Suprapubic skin (tissue), 4 donors: ENCODE results near the gene RBP5. TPM values are rescaled to one million over a fixed set of nuclear protein-coding genes. Genes with fewer than 3 reads are reported as not detected.

Source experiments
- DNase-seq, 2 donors: peaks; one replicate each; pipeline ENCODE4 v3.0.0-alpha.2; 2019; ENCODE audit warnings: low spot score in 2 of 2
- H3K27ac ChIP-seq: fragments of 200-600 bp; sonication (generic); one replicate; pipeline ENCODE4 v1.5.1; 2019
- H3K27me3 ChIP-seq: fragments of 200-600 bp; sonication (generic); one replicate; pipeline ENCODE4 v1.5.1; 2019
- H3K36me3 ChIP-seq: fragments of 200-600 bp; sonication (generic); one replicate; pipeline ENCODE4 v1.5.1; 2019
- H3K4me1 ChIP-seq: fragments of 200-600 bp; sonication (generic); one replicate; pipeline ENCODE4 v1.5.1; 2019
- H3K4me3 ChIP-seq: fragments of 200-600 bp; sonication (generic); one replicate; pipeline ENCODE4 v1.5.1; 2019; ENCODE audit warnings: mild to moderate bottlenecking
- H3K9me3 ChIP-seq: fragments of 200-600 bp; sonication (generic); one replicate; pipeline ENCODE4 v1.5.1; 2019
- EP300 ChIP-seq: sonication (generic); formaldehyde crosslinking; IDR thresholded peaks from one replicate; pipeline ENCODE4 v1.6.1; 2017; ENCODE audit warnings: antibody characterized with exemption
- POLR2A ChIP-seq, 2 donors: fragments of 450-650 bp; IDR thresholded peaks; one replicate each; pipeline ENCODE4 v1.6.1; 2017; ENCODE audit warnings: antibody characterized with exemption in 2 of 2, mild to moderate bottlenecking in 2 of 2, moderate library complexity in 2 of 2
- POLR2AphosphoS5 ChIP-seq, 3 donors: sonication (generic); formaldehyde crosslinking; IDR thresholded peaks; one replicate each; pipeline ENCODE4 v1.6.1; 2017; ENCODE audit warnings: antibody characterized with exemption in 3 of 3
- WGBS: methylation state at CpG from one replicate; pipeline ENCODE4 v1.1.5; 2018; 5-methylcytosine and 5-hydroxymethylcytosine counted together
- total RNA-seq, 4 donors: library from RNA; depleted of rRNA; stranded (reverse); fragments of >200 nt; gene quantifications; one replicate each; pipeline ENCODE4 v1.1.0, GENCODE V29; 2016
- TF ChIP-seq, protein P1 (sequence below), 2 donors: fragments of 200-600 bp in 1 of 2; fragments of 450-650 bp in 1 of 2; sonication (generic) in 1 of 2; IDR thresholded peaks; one replicate each; pipeline ENCODE4 v1.5.1; 2016 to 2019; ENCODE audit warnings: antibody characterized with exemption in 2 of 2, mild to moderate bottlenecking in 1 of 2, moderate library complexity in 1 of 2

RBP5 gene
- total RNA-seq, 4 donors from 2014 or later, result 0.98 to 2.1 TPM; not detected in 2

- Histone ChIP-seq H3K9me3 (no peaks in the 10 kb centered on the region), H3K36me3 (peaks cover 11% of the 10 kb centered on the region), H3K27ac (no peak overlapping the region), H3K4me1 (peaks cover 10% of the 10 kb centered on the region), H3K27me3 (no peaks in the 10 kb centered on the region), H3K4me3 (no peak overlapping the region)
- WGBS, result 88% methylated on average over 7 of the region's 7 CpGs
- TF ChIP-seq, protein P1, sequence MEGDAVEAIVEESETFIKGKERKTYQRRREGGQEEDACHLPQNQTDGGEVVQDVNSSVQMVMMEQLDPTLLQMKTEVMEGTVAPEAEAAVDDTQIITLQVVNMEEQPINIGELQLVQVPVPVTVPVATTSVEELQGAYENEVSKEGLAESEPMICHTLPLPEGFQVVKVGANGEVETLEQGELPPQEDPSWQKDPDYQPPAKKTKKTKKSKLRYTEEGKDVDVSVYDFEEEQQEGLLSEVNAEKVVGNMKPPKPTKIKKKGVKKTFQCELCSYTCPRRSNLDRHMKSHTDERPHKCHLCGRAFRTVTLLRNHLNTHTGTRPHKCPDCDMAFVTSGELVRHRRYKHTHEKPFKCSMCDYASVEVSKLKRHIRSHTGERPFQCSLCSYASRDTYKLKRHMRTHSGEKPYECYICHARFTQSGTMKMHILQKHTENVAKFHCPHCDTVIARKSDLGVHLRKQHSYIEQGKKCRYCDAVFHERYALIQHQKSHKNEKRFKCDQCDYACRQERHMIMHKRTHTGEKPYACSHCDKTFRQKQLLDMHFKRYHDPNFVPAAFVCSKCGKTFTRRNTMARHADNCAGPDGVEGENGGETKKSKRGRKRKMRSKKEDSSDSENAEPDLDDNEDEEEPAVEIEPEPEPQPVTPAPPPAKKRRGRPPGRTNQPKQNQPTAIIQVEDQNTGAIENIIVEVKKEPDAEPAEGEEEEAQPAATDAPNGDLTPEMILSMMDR (IDR thresholded peaks at IDR 0.05), result no peak
- no peak for TF ChIP-seq POLR2A (IDR thresholded peaks at IDR 0.05)
- no peak for TF ChIP-seq EP300
- no peak for TF ChIP-seq POLR2AphosphoS5 (IDR thresholded peaks at IDR 0.05)
- DNase-seq, result peak in 1 of 2 donors; percentile 32
Observed at GRCh38 chr12:7143564-7143963, 14.9 kb upstream of the RBP5 start.

- no peaks in the 10 kb centered on the region for H3K9me3 ChIP-seq
- 91% methylated on average over 17 of the region's 18 CpGs for WGBS
- DNase-seq, result peak in 1 of 2 donors; percentile 56
- no peak overlapping the region for H3K4me3 ChIP-seq
- no peak overlapping the region for H3K27ac ChIP-seq
- H3K4me1 ChIP-seq, result peaks cover 10% of the 10 kb centered on the region
- H3K36me3 ChIP-seq, result peaks cover 11% of the 10 kb centered on the region
- TF ChIP-seq, protein P1 (IDR thresholded peaks at IDR 0.05), result no peak
- no peak for TF ChIP-seq EP300
- TF ChIP-seq POLR2A (IDR thresholded peaks at IDR 0.05), result no peak
- TF ChIP-seq POLR2AphosphoS5 (IDR thresholded peaks at IDR 0.05), result no peak
- no peaks in the 10 kb centered on the region for H3K27me3 ChIP-seq
Observed at GRCh38 chr12:7142809-7143465, 14.2 kb upstream of the RBP5 start.

- H3K4me3 ChIP-seq, result no peak overlapping the region
- DNase-seq, result no peak
- H3K27ac ChIP-seq, result no peak overlapping the region
- H3K9me3 ChIP-seq, result no peaks in the 10 kb centered on the region
- no peak for TF ChIP-seq EP300
- TF ChIP-seq, protein P1 (IDR thresholded peaks at IDR 0.05), result peak; percentile 40 to 76
- TF ChIP-seq POLR2AphosphoS5 (IDR thresholded peaks at IDR 0.05), result no peak
- H3K4me1 ChIP-seq, result peaks cover 10% of the 10 kb centered on the region
- H3K27me3 ChIP-seq, result no peaks in the 10 kb centered on the region
- WGBS, result 71% methylated on average over 5 of the region's 5 CpGs
- peaks cover 14% of the 10 kb centered on the region for H3K36me3 ChIP-seq
Observed at GRCh38 chr12:7142056-7142644, 13.5 kb upstream of the RBP5 start.

- Histone ChIP-seq H3K36me3 (peaks cover 15% of the 10 kb centered on the region), H3K27me3 (no peaks in the 10 kb centered on the region), H3K4me3 (no peak overlapping the region), H3K9me3 (no peaks in the 10 kb centered on the region), H3K4me1 (peaks cover 10% of the 10 kb centered on the region), H3K27ac (no peak overlapping the region)
- TF ChIP-seq POLR2AphosphoS5 (IDR thresholded peaks at IDR 0.05) (no peak), EP300 (no peak), POLR2A (IDR thresholded peaks at IDR 0.05) (no peak)
- TF ChIP-seq, protein P1 (IDR thresholded peaks at IDR 0.05), result no peak
- no peak for DNase-seq
- 96% methylated on average over 7 of the region's 7 CpGs for WGBS
Observed at GRCh38 chr12:7141351-7142005, 12.8 kb upstream of the RBP5 start.

GRCh38 chr12:7139200-7139599 is 10.5 kb upstream of the RBP5 start:
- peaks cover under 1% of the 10 kb centered on the region for H3K4me1 ChIP-seq
- H3K27me3 ChIP-seq, result no peaks in the 10 kb centered on the region
- H3K36me3 ChIP-seq, result peaks cover 22% of the 10 kb centered on the region
- H3K27ac ChIP-seq, result no peak overlapping the region
- TF ChIP-seq EP300, result no peak
- no peak for TF ChIP-seq POLR2AphosphoS5 (IDR thresholded peaks at IDR 0.05)
- TF ChIP-seq POLR2A (IDR thresholded peaks at IDR 0.05), result no peak
- TF ChIP-seq, protein P1 (IDR thresholded peaks at IDR 0.05), result no peak
- no peak overlapping the region for H3K4me3 ChIP-seq
- no peaks in the 10 kb centered on the region for H3K9me3 ChIP-seq
- no peak for DNase-seq
- 93% methylated on average over 2 of the region's 2 CpGs for WGBS
